ENCODE results near the gene PMFBP1. TPM values are rescaled to one million over a fixed set of nuclear protein-coding genes. Genes with fewer than 3 reads are reported as not detected.

Gene PMFBP1
- total and polyA plus RNA-seq, 2 of the 4 experiments (the other 2 are of a cell fraction) = under 0.01 TPM; not detected in 1

DNA sequence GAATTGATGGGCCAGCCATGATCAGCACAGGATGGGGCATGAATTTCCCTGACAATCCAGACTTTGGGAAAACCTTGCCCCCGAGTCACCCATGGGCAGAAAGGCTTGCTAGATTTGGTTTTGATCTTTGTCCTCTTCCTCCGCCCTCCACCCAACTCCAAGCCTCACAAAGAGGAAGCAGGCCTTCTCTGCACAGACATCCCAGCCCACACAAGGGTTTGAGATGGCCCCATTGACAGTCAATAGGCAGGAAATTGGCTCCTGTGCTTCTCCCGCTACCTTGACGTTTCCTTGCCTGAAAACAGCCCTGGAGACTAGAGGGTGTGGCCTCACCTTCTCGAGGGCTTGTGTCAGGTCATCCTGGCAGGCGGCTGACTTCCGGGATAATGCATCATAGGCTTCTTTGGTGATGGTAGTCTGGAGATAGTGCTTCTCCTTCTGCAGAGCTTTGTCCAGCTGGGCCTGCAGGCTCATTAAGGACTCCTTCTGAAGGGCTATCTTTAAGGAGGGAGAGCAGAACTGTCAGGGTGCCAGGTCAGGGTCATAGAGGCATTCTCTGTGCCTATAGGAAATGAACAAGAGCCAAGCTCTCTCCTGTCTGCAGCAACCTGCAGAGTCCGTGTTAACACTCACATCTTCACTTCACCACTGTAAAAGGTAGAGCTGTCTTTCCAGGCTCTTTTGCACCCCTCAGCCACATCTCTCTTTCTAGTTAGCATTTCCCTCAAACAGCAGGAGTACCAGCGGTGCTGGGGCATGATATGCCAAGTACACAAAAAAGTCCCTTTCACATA, 46.1 kb downstream of the PMFBP1 start:
- Histone ChIP-seq H3K18ac (ENCODE audit: low read depth, low read length) (no peak overlapping the region), H3K4me3 (ENCODE audit: insufficient read depth, low read depth, low read length) (no peak overlapping the region), H2AK9ac (replicated peaks; ENCODE audit: low read depth, low read length, poor library complexity) (no peak overlapping the region), H2AK5ac (ENCODE audit: low read depth, low read length) (no peak overlapping the region), H3K4ac (ENCODE audit: low read depth, low read length) (no peak overlapping the region), H3K27me3 (ENCODE audit: control insufficient read depth, insufficient read depth, low read length) (peaks cover 6% of the 10 kb centered on the region), H3K9me1 (ENCODE audit: insufficient read depth, low read length) (no peaks in the 10 kb centered on the region), H3K9ac (ENCODE audit: low read depth, low read length) (no peak overlapping the region), H2AFZ (replicated peaks; ENCODE audit: low read length, poor library complexity) (no peak overlapping the region), H3K23ac (ENCODE audit: low read depth, low read length) (no peak overlapping the region), H3K36me3 (ENCODE audit: control insufficient read depth, insufficient read depth, low read length) (no peaks in the 10 kb centered on the region), H2BK5ac (ENCODE audit: low read depth, low read length, poor library complexity, severe bottlenecking) (no peak overlapping the region), H4K5ac (ENCODE audit: low read depth, low read length) (no peak overlapping the region), H4K91ac (ENCODE audit: insufficient read depth, low read depth, low read length) (no peak overlapping the region), H2BK15ac (ENCODE audit: low read depth, low read length) (no peak overlapping the region), H3K14ac (replicated peaks; ENCODE audit: low read depth, low read length) (no peak overlapping the region), H3K4me2 (ENCODE audit: low read depth, low read length) (no peak overlapping the region), H4K8ac (ENCODE audit: low read depth in 2 of 2, low read length in 2 of 2) (no peak overlapping the region), H3K4me1 (ENCODE audit: control insufficient read depth, insufficient read depth, low read length) (no peaks in the 10 kb centered on the region), H2BK120ac (ENCODE audit: low read depth, low read length) (no peak overlapping the region), H3K56ac (ENCODE audit: extremely low read depth, insufficient read depth, low read length) (no peak overlapping the region), H3K79me1 (ENCODE audit: low read depth in 1 of 2, low read length in 2 of 2) (no peaks in the 10 kb centered on the region), H2BK20ac (ENCODE audit: low read depth, low read length) (no peak overlapping the region), H3K9me3 (ENCODE audit: control insufficient read depth, insufficient read depth, low read length) (no peaks in the 10 kb centered on the region), H4K20me1 (ENCODE audit: insufficient read depth, low read length) (0 out of 2 replicates have a peak, but pooled peaks cover 4% of the 10 kb centered on the region), H3K27ac (ENCODE audit: insufficient read depth, low read length) (no peak overlapping the region)
- WGBS, 2 experiments (ENCODE audit: extremely low coverage in 2 of 2, insufficient read length in 1 of 2) = 60% methylated on average over 2 of the region's 9 CpGs; no CpG with 5 or more reads in 1 of the 2 experiments
- ChIA-PET POLR2A (ENCODE audit: unreplicated experiment) (no interaction called here), CTCF (interaction anchor here (1.5 to 1.9 kb wide), 2 partner anchors 8 to 341 kb away, joined by 5 to 8 read pairs; no protein-coding TSS in a partner anchor)
- intact Hi-C loops (cut with micrococcal nuclease) (loop anchor here (1.0 to 10.0 kb wide), 8 partner anchors 111 to 1909 kb away; no protein-coding TSS in a partner anchor), dilution Hi-C loops (cut with HindIII; ENCODE audit: low sequenced_read_pairs, unreplicated experiment) (no loop called here), in situ Hi-C loops (cut with MboI; ENCODE audit: low sequenced_read_pairs) (loop anchor here (10.0 kb wide), 1 partner anchor 339 kb away; no protein-coding TSS in a partner anchor)
- no TSS peak for BruUV-seq (replicated peaks)
- no peak for DNase-seq
- ATAC-seq (ENCODE audit: low read depth) = no peak
- TF ChIP-seq POLR2A (IDR thresholded peaks at IDR 0.05; ENCODE audit: low read depth, low read length) (no peak), MXI1 (IDR thresholded peaks at IDR 0.05; ENCODE audit: borderline replicate concordance, low read depth, low read length) (no peak), BHLHE40 (IDR thresholded peaks at IDR 0.05; ENCODE audit: low read depth, low read length) (no peak), CHD1 (IDR thresholded peaks at IDR 0.05; ENCODE audit: low read depth, low read length) (no peak)
- TF ChIP-seq, protein P1, sequence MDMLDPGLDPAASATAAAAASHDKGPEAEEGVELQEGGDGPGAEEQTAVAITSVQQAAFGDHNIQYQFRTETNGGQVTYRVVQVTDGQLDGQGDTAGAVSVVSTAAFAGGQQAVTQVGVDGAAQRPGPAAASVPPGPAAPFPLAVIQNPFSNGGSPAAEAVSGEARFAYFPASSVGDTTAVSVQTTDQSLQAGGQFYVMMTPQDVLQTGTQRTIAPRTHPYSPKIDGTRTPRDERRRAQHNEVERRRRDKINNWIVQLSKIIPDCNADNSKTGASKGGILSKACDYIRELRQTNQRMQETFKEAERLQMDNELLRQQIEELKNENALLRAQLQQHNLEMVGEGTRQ (IDR thresholded peaks at IDR 0.05; ENCODE audit: low read depth, low read length) = no peak

Data from IMR-90 (cell line).